NCI-H128 (cell line): ENCODE results near the gene TDRD6.
"Not testable (repeated sequence)": the region's sequence is repeated elsewhere in the genome, so short reads cannot be mapped to it uniquely, and the experiment has no call there.

Source experiments
- DNase-seq: peaks from one replicate; lab custom pipeline; 2025; ENCODE audit not compliant: unreplicated experiment; lab: John Stamatoyannopoulos, UW

Gene TDRD6, protein sequence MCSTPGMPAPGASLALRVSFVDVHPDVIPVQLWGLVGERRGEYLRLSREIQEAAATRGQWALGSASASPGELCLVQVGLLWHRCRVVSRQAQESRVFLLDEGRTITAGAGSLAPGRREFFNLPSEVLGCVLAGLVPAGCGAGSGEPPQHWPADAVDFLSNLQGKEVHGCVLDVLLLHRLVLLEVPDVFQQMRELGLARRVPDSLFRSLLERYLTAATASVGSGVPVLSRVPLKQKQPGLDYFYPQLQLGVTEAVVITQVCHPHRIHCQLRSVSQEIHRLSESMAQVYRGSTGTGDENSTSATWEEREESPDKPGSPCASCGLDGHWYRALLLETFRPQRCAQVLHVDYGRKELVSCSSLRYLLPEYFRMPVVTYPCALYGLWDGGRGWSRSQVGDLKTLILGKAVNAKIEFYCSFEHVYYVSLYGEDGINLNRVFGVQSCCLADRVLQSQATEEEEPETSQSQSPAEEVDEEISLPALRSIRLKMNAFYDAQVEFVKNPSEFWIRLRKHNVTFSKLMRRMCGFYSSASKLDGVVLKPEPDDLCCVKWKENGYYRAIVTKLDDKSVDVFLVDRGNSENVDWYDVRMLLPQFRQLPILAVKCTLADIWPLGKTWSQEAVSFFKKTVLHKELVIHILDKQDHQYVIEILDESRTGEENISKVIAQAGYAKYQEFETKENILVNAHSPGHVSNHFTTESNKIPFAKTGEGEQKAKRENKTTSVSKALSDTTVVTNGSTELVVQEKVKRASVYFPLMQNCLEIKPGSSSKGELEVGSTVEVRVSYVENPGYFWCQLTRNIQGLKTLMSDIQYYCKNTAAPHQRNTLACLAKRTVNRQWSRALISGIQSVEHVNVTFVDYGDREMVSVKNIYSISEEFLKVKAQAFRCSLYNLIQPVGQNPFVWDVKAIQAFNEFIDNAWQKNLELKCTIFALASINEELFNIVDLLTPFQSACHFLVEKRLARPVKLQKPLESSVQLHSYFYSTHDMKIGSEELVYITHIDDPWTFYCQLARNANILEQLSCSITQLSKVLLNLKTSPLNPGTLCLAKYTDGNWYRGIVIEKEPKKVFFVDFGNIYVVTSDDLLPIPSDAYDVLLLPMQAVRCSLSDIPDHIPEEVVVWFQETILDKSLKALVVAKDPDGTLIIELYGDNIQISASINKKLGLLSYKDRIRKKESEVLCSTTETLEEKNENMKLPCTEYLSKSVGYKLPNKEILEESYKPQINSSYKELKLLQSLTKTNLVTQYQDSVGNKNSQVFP (N-terminal part only)

DNA sequence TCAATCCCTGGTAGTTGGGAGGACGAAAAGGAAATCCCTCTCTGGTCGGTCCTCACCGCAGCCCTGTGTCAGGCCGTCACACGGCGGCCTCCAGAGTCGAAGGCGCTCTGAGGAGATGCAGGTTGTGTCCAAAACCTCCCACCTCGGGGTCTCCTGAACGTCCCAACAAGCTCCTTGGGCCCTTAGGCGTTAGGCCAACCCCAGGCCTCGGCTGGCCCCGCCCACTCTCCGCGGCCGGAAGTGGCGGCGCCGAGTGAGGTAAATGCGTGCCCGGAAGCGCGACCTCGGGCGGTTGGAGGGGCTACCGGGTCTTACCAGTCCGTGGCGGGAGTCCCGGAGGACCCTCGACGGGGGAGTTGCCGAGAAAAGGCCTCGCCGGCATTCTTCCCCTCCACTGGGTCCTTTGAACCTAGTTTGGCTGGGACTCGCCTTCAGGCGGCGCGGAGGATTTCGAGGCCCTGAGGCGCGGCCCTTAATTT lies at the start of gene TDRD6:
Gene TDRD6, plus strand, starts transcription at position 267 of the 479 bp plus-strand sequence. CDS start 244 bp downstream, outside the sequence.
- DNase-seq, result no peak

DNA sequence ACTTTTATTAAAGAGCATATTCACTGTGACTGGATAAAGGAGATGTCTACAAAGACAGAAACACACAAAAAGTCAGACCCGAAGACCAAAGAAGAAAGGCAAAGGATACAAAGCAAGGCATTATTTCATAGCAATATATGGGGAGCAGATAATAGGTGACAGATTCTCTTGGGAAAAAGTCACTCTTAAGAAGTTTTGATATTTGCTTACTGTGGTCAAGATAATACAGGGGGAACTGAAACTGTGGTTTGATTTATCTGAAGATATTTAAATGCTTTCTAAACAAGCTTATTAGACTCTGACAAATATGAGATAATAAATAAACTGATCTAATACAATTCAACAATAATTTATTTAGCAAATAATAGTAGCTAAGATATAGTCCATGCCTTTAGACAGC lies 49.8 kb upstream of the TDRD6 start:
- DNase-seq, result no peak

DNA sequence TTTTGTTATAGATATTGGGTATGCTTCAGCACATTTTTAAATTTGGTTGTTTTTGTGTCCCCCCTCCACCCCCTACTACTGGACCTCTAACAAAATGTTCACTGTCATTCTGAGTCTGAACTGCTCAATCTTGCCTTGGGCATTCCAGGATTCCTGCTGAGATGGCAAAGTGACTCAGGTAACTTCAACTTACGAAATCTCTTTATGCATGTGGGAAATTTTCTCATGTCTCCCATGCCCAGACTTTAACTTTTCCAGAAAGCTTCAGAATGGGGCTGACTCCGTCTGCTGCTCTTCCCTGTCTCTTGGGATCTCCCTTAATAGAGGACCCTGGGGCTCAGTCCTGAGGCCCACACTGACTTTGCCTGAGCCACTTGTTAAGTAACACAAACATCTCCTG lies 49.0 kb upstream of the TDRD6 start:
- no peak for DNase-seq

DNA sequence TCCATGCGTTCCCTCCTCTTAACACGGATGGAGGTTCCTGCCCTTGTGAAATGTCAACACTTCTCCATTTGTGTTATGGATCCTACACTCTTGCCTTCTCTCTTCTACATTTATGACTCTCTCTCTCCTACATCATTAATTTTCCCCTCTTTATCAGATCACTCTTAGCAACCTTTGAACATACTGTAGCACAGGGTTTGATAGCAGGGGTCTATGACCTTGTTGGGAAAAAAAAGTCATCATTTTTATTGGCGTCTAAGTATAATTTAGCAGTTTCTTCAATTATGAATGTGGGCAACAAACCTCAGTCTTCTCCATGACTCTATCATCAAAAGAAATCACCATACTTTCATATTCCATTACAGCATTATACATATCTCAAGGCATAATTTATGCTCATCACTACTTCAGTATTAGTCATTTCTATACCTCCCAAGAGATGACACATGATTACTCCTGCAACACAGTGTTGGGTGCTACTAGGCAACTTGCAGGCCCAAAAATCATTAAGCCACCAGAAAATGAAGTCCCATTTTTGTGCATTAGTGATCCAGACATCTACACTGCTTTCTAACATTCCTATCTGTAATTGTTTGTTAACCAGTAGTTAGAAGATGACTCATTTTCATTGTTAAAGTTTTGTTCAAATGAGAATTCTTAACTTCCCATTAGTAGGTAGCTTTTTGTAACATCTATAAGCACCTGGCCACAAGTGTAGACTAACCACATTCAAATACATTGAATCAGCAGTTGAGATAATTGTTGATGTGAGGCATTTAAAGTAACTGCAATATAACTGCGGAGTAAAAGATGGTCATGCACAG lies 44.5 kb upstream of the TDRD6 start:
- no peak for DNase-seq

DNA sequence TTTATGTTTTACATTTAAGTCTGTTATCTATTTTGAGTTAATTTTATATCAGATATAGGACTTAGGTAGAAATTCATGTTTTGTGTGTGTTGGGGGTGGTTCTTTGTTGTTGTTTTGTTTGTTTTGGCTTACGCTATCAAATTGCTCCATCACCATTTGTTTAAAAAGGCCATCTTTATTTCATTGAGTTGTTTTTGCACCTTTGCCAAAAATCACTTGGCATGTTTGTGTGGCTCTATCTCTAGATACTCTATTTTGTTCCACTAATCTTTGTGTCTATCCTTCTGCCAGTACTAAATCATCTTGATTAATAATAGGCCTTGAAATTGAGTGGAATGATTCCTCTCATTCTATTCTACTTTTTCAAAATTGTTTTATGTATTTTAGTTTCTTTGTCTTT lies 42.4 kb upstream of the TDRD6 start:
- no peak for DNase-seq

GRCh38 chr6:46648108-46648507 lies 39.6 kb upstream of the TDRD6 start:
- DNase-seq, result not testable (repeated sequence)

GRCh38 chr6:46648869-46649492 lies 38.7 kb upstream of the TDRD6 start:
- DNase-seq, result no peak

DNA sequence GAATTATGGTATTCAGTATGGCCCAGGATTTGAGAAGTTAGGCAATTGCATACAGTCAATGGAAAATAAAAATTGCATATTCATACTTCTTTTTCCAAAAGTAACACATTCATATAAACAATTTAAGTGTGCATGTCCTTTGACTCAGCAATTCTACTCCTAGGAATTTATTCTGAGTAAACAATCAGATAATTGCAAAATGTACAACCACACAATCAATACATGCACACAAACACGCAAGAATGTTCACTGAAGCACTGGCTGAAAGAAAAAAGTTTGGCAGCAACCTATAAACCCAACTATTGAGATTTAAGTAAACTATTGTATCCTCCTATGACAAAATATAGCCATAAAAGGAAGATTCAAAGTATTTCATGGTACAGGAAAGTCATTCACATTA lies 36.7 kb upstream of the TDRD6 start:
- DNase-seq, result no peak

- DNase-seq, result no peak
Measured at GRCh38 chr6:46651816-46652215, 35.9 kb upstream of the TDRD6 start.

GRCh38 chr6:46652232-46652602 lies 35.5 kb upstream of the TDRD6 start:
- no peak for DNase-seq

GRCh38 chr6:46652603-46653438 lies 34.9 kb upstream of the TDRD6 start, which contains the start of the genes CYP39A1 and SLC25A27:
Gene CYP39A1, minus strand, starts transcription at chr6:46652818. Its CDS starts 236 bp downstream, at chr6:46652582.
Gene SLC25A27, plus strand, starts transcription at chr6:46652975. Its CDS starts 218 bp downstream, at chr6:46653193.
- DNase-seq, result peak; percentile 90

DNA sequence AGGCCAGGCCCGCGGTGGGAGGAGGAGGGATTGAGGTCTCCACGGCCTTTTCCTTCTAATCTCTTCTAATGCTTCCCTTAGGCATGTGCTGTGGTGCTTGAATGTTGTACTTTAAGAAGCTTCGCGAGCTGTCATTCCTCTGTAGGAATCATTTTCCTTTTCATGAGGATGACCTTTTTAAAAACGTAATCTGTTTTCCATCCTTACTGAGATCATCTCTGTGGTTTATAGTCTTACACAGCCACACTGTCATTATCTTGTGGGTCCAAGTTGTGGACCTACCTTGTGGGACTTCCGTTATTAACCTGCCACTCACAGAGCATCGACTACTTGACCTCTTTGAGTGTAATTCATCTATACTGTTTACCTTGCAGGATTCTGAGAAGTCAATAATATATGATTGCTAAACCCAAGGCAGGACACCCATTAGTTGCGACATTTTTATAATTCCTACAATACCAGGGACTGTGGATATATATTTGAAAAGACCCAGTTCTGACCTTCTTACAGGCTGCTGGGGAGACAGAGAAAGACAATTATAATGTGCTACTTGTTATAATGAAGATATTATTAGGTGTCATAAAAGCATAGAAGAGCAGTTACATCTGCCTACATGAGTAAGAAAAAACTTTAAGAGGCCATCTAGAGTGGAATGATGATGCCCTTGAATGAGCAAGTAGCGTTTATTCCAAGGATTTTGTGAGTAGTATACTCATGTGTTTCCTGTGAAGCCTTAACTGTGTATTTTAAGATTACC lies 34.1 kb upstream of the TDRD6 start:
- no peak for DNase-seq

- DNase-seq, result no peak
Measured at GRCh38 chr6:46655803-46656202, 31.9 kb upstream of the TDRD6 start.

- no peak for DNase-seq
Measured at GRCh38 chr6:46657642-46658041, 30.0 kb upstream of the TDRD6 start.

DNA sequence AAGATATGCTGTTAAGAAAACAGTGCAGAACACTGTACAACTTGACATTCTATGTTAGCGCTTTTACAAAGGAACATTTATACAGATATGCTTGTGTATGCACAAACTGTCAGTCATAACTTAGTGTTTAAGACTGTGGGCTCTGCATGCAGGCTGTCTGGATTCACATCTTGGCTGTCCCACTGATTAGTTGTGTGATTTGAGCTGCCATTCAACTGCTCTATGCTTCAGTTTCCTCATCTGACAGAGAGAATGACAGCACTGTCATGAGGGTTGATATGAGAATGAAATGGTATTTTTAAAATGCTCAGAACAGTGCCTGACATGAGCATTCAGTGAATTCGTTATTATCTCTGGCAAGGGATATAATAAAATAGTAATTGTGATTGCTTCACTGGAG lies 26.2 kb upstream of the TDRD6 start:
- DNase-seq, result no peak

DNA sequence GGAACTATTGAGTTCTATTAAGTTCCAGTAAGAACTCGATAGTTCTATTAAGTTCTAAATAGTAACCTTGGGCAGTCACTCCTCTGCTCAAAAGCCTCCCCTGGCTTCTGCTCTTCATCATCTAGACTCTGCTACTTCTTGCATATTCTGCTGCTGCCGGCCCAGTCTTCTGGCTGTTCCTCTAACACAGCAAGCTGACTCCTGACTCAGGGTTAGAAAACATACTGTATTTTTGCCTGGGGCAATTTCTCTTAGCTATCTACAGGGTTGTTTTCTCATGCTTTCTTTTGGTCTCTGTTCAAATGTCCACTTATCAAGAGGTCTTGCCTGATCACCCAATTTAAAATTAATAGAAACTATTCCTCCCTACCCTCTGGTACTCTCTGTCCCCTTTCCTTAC lies 20.3 kb upstream of the TDRD6 start:
- DNase-seq, result no peak

GRCh38 chr6:46674410-46674809 lies 13.3 kb upstream of the TDRD6 start:
- DNase-seq, result no peak
